Measurements from ENCODE around the gene RDX. TPM values are rescaled to one million over a fixed set of nuclear protein-coding genes. Genes with fewer than 3 reads are reported as not detected.

The RDX gene
- total and polyA plus RNA-seq, 2 of the 13 experiments (the other 11 are each of a cell fraction or from before 2014, with no cell fraction given): 20.7 to 63.1 TPM

DNA sequence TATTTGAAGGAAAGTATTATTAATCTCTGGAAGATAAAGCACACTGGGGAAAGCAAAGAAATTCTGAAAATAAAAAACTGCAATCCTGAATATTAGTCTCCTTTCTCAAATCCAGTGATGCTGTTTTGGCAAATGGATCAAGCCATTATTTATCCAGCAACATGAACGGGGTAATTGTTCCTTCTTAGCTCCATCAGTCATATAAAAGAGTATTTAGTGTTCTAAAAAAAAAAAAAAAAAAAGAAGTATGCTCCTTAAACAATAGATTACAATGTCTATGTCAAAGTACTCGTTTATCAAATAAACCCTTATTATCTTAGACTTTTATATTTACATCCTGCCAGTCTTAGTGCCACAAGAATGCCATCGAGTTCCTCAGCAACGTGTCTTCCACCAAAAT lies 1.3 kb downstream of the RDX start:
- H3K79me2 ChIP-seq (ENCODE audit: insufficient read depth, low read length): peaks cover 55% of the 10 kb centered on the region
- 6% methylated on average over 4 of the region's 4 CpGs for WGBS (ENCODE audit: low lambda C conversion rate)
- H4K20me1 ChIP-seq (ENCODE audit: insufficient read depth, low read length): peaks cover 30% of the 10 kb centered on the region
- BruUV-seq (replicated peaks): TSS peak; percentile 58
- H3K27ac ChIP-seq (ENCODE audit: extremely low read length, insufficient read depth, low read length): no peak overlapping the region
- no peak for ATAC-seq
- H3K9me3 ChIP-seq (ENCODE audit: low read length): no peaks in the 10 kb centered on the region
- in situ Hi-C loops (cut with HindIII; ENCODE audit: extremely low pct_ligation_motif_present, low pct_unique_long_range_greater_than_20kb): no loop called here
- no peaks in the 10 kb centered on the region for H3K36me3 ChIP-seq (replicated peaks in 1 of 2; ENCODE audit: control insufficient read depth in 1 of 2, insufficient read depth in 2 of 2, low read length in 2 of 2)
- FAIRE-seq: no peak
- intact Hi-C loops (cut with micrococcal nuclease; ENCODE audit: unreplicated experiment): loop anchor here (5.0 kb wide), 4 partner anchors 82 to 203 kb away; partner anchors contain the start of gene ZC3H12C
- H2AFZ ChIP-seq (ENCODE audit: low read length): no peak overlapping the region
- POLR2A ChIA-PET: interaction anchor here (1.2 kb wide), 1 partner anchor 68 kb away, joined by 3 read pairs; no protein-coding TSS in a partner anchor
- peaks cover 74% of the 10 kb centered on the region for H3K4me1 ChIP-seq (ENCODE audit: insufficient read depth, low read length)
- DNase-seq (ENCODE audit: low spot score): no peak
- no peaks in the 10 kb centered on the region for H3K27me3 ChIP-seq (ENCODE audit: control insufficient read depth in 1 of 2, insufficient read depth in 2 of 2, low read length in 2 of 2)
- CTCF ChIA-PET (ENCODE audit: low intra/inter-chr PET ratio, low total read pairs): no interaction called here
- peak overlapping the region; percentile 77 for H3K4me2 ChIP-seq (ENCODE audit: low read depth, low read length)
- peak overlapping the region; percentile 79 to 92 (median 91); a peak in 5 of 6 replicates for H3K4me3 ChIP-seq (replicated peaks in 1 of 3; ENCODE audit: insufficient read depth in 1 of 3, low read depth in 2 of 3, low read length in 3 of 3)
- peak overlapping the region; percentile 93 for H3K9ac ChIP-seq (ENCODE audit: insufficient read depth, low read depth, low read length)
- no peak for TF ChIP-seq ZNF256 (CRISPR knock-in tag; conservative IDR thresholded peaks at IDR 0.05)
- TF ChIP-seq, protein P1, sequence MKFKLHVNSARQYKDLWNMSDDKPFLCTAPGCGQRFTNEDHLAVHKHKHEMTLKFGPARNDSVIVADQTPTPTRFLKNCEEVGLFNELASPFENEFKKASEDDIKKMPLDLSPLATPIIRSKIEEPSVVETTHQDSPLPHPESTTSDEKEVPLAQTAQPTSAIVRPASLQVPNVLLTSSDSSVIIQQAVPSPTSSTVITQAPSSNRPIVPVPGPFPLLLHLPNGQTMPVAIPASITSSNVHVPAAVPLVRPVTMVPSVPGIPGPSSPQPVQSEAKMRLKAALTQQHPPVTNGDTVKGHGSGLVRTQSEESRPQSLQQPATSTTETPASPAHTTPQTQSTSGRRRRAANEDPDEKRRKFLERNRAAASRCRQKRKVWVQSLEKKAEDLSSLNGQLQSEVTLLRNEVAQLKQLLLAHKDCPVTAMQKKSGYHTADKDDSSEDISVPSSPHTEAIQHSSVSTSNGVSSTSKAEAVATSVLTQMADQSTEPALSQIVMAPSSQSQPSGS (CRISPR knock-in tag; IDR thresholded peaks at IDR 0.05): no peak
- TF ChIP-seq, protein P2, sequence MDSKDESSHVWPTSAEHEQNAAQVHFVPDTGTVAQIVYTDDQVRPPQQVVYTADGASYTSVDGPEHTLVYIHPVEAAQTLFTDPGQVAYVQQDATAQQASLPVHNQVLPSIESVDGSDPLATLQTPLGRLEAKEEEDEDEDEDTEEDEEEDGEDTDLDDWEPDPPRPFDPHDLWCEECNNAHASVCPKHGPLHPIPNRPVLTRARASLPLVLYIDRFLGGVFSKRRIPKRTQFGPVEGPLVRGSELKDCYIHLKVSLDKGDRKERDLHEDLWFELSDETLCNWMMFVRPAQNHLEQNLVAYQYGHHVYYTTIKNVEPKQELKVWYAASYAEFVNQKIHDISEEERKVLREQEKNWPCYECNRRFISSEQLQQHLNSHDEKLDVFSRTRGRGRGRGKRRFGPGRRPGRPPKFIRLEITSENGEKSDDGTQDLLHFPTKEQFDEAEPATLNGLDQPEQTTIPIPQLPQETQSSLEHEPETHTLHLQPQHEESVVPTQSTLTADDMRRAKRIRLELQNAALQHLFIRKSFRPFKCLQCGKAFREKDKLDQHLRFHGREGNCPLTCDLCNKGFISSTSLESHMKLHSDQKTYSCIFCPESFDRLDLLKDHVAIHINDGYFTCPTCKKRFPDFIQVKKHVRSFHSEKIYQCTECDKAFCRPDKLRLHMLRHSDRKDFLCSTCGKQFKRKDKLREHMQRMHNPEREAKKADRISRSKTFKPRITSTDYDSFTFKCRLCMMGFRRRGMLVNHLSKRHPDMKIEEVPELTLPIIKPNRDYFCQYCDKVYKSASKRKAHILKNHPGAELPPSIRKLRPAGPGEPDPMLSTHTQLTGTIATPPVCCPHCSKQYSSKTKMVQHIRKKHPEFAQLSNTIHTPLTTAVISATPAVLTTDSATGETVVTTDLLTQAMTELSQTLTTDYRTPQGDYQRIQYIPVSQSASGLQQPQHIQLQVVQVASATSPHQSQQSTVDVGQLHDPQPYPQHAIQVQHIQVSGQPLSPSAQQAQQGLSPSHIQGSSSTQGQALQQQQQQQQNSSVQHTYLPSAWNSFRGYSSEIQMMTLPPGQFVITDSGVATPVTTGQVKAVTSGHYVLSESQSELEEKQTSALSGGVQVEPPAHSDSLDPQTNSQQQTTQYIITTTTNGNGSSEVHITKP (CRISPR knock-in tag; IDR thresholded peaks at IDR 0.05; ENCODE audit: low read depth): no peak
- no peak for TF ChIP-seq ZNF850 (CRISPR knock-in tag; conservative IDR thresholded peaks at IDR 0.05)
- no peak for TF ChIP-seq MAFK (conservative IDR thresholded peaks at IDR 0.05 in 1 of 2, IDR thresholded peaks at IDR 0.05 in 1 of 2; ENCODE audit: low read length in 2 of 2)
- TF ChIP-seq ZNF652 (CRISPR knock-in tag; IDR thresholded peaks at IDR 0.05; ENCODE audit: borderline replicate concordance, low read depth): no peak
- no peak for TF ChIP-seq ZNF235 (CRISPR knock-in tag; IDR thresholded peaks at IDR 0.05; ENCODE audit: borderline replicate concordance)
- TF ChIP-seq ZNF788 (CRISPR knock-in tag; IDR thresholded peaks at IDR 0.05; ENCODE audit: borderline replicate concordance): no peak
- TF ChIP-seq, protein P3, sequence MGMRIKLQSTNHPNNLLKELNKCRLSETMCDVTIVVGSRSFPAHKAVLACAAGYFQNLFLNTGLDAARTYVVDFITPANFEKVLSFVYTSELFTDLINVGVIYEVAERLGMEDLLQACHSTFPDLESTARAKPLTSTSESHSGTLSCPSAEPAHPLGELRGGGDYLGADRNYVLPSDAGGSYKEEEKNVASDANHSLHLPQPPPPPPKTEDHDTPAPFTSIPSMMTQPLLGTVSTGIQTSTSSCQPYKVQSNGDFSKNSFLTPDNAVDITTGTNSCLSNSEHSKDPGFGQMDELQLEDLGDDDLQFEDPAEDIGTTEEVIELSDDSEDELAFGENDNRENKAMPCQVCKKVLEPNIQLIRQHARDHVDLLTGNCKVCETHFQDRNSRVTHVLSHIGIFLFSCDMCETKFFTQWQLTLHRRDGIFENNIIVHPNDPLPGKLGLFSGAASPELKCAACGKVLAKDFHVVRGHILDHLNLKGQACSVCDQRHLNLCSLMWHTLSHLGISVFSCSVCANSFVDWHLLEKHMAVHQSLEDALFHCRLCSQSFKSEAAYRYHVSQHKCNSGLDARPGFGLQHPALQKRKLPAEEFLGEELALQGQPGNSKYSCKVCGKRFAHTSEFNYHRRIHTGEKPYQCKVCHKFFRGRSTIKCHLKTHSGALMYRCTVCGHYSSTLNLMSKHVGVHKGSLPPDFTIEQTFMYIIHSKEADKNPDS (CRISPR knock-in tag; IDR thresholded peaks at IDR 0.05): no peak
- TF ChIP-seq ZBTB3 (CRISPR knock-in tag; IDR thresholded peaks at IDR 0.05; ENCODE audit: borderline replicate concordance, low read depth): no peak
- TF ChIP-seq SALL2 (CRISPR knock-in tag; IDR thresholded peaks at IDR 0.05): no peak
- TF ChIP-seq GTF3A (CRISPR knock-in tag; conservative IDR thresholded peaks at IDR 0.05): no peak
- TF ChIP-seq, protein P4, sequence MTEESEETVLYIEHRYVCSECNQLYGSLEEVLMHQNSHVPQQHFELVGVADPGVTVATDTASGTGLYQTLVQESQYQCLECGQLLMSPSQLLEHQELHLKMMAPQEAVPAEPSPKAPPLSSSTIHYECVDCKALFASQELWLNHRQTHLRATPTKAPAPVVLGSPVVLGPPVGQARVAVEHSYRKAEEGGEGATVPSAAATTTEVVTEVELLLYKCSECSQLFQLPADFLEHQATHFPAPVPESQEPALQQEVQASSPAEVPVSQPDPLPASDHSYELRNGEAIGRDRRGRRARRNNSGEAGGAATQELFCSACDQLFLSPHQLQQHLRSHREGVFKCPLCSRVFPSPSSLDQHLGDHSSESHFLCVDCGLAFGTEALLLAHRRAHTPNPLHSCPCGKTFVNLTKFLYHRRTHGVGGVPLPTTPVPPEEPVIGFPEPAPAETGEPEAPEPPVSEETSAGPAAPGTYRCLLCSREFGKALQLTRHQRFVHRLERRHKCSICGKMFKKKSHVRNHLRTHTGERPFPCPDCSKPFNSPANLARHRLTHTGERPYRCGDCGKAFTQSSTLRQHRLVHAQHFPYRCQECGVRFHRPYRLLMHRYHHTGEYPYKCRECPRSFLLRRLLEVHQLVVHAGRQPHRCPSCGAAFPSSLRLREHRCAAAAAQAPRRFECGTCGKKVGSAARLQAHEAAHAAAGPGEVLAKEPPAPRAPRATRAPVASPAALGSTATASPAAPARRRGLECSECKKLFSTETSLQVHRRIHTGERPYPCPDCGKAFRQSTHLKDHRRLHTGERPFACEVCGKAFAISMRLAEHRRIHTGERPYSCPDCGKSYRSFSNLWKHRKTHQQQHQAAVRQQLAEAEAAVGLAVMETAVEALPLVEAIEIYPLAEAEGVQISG (CRISPR knock-in tag; IDR thresholded peaks at IDR 0.05): no peak
- no peak for TF ChIP-seq SAP130 (CRISPR knock-in tag; IDR thresholded peaks at IDR 0.05; ENCODE audit: low read depth)

All from HepG2 (cell line).